OCI-LY1 (cell line): ENCODE results near the gene LCE2A.

Source experiments
- H2AFZ ChIP-seq: fragments of 200-600 bp; sonication (generic), shearing (Covaris generic); 2 replicates; pipeline ENCODE4 v1.6.0; 2014; ENCODE audit warnings: antibody characterized with exemption, mild to moderate bottlenecking, low read length
- H3F3A ChIP-seq: fragments of 200-600 bp; sonication (generic), shearing (Covaris generic); 2 replicates; pipeline ENCODE4 v1.6.0; 2014; ENCODE audit warnings: mild to moderate bottlenecking, antibody characterized with exemption, low read length, moderate library complexity; ENCODE audit not compliant: insufficient read depth
- H3K27ac ChIP-seq: fragments of 200-600 bp; sonication (generic); 2 replicates; pipeline ENCODE4 v1.5.1; 2014; ENCODE audit warnings: low read length, mixed run types, mild to moderate bottlenecking, low read depth; ENCODE audit not compliant: poor library complexity, severe bottlenecking
- H3K27me3 ChIP-seq: fragments of 200-600 bp; sonication (generic); 2 replicates; pipeline ENCODE4 v1.6.0; 2014; ENCODE audit warnings: antibody characterized with exemption, mild to moderate bottlenecking, low read length, moderate library complexity; ENCODE audit not compliant: insufficient read depth
- H3K36me3 ChIP-seq: fragments of 200-600 bp; sonication (generic); 2 replicates; pipeline ENCODE4 v1.6.1; 2014; ENCODE audit warnings: mild to moderate bottlenecking, antibody characterized with exemption, low read length, moderate library complexity, mixed read lengths; ENCODE audit not compliant: insufficient read depth
- H3K4me1 ChIP-seq: fragments of 200-600 bp; sonication (generic); 2 replicates; pipeline ENCODE4 v1.5.1; 2014; ENCODE audit warnings: mild to moderate bottlenecking, low read length, moderate library complexity; ENCODE audit not compliant: insufficient read depth, severe bottlenecking
- H3K4me2 ChIP-seq: fragments of 200-600 bp; sonication (generic), shearing (Covaris generic); 2 replicates; pipeline ENCODE4 v1.6.1; 2014; ENCODE audit warnings: low read length
- H3K4me3 ChIP-seq: fragments of 200-600 bp; sonication (generic); 2 replicates; pipeline ENCODE4 v1.5.1; 2014; ENCODE audit warnings: low read length, low read depth, mild to moderate bottlenecking, mixed read lengths; ENCODE audit not compliant: poor library complexity, severe bottlenecking
- H3K79me2 ChIP-seq: fragments of 200-600 bp; shearing (Covaris generic); 2 replicates; pipeline ENCODE4 v1.6.1; 2016; ENCODE audit warnings: mixed run types, low read length, mixed read lengths; ENCODE audit not compliant: insufficient read depth
- H3K9ac ChIP-seq: fragments of 200-600 bp; sonication (generic), shearing (Covaris generic); 2 replicates; pipeline ENCODE4 v1.6.1; 2014; ENCODE audit warnings: mild to moderate bottlenecking, low read length, mixed read lengths
- H3K9me2 ChIP-seq: fragments of 200-600 bp; sonication (generic), shearing (Covaris generic); 2 replicates; pipeline ENCODE4 v1.6.1; 2014; ENCODE audit warnings: low read depth, mild to moderate bottlenecking, low read length, mixed read lengths
- H3K9me3 ChIP-seq: fragments of 200-600 bp; shearing (Covaris generic); 2 replicates; pipeline ENCODE4 v1.6.1; 2014; ENCODE audit warnings: low read length, mixed read lengths
- H4K20me1 ChIP-seq: fragments of 200-600 bp; sonication (generic), shearing (Covaris generic); 2 replicates; pipeline ENCODE4 v1.6.0; 2016; ENCODE audit warnings: mild to moderate bottlenecking, low read length; ENCODE audit not compliant: insufficient read depth
- EZH2 ChIP-seq: fragments of 200-600 bp; sonication (generic), shearing (Covaris generic); IDR thresholded peaks from 2 replicates; pipeline ENCODE4 v1.8.0; 2017; ENCODE audit warnings: borderline replicate concordance, mixed run types, mild to moderate bottlenecking, antibody characterized with exemption, low read length, moderate library complexity, mixed read lengths
- TF ChIP-seq, protein P1 (sequence below): fragments of 200-600 bp; sonication (generic), shearing (Covaris generic); IDR thresholded peaks from 2 replicates; pipeline ENCODE4 v1.5.1; 2017; ENCODE audit warnings: mild to moderate bottlenecking, antibody characterized with exemption, low read length, moderate library complexity, mixed read lengths

LCE2A gene

DNA sequence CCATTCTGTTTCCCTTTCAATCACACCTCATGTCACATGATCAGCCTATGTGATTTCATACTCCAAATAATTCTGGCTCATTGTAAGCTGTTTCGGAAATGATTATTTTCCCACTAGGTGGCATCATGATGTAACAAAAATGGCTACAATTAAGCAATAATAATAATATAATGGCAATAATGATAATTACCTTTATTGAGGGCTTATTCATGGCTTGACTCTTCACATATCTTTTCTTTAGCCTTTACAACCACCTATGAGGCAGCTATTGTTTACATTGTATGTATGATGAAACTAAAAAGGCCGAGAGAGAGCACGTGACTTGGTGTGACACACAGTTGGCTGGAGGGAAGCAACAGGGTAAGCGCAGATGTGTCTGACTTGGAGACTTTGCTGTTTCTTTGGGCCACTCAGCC is 47.2 kb downstream of the LCE2A start:
- H3K4me1 ChIP-seq: no peaks in the 10 kb centered on the region
- no peak overlapping the region for H3K27ac ChIP-seq
- no peaks in the 10 kb centered on the region for H3K9me2 ChIP-seq
- TF ChIP-seq EZH2: no peak
- TF ChIP-seq, protein P1, sequence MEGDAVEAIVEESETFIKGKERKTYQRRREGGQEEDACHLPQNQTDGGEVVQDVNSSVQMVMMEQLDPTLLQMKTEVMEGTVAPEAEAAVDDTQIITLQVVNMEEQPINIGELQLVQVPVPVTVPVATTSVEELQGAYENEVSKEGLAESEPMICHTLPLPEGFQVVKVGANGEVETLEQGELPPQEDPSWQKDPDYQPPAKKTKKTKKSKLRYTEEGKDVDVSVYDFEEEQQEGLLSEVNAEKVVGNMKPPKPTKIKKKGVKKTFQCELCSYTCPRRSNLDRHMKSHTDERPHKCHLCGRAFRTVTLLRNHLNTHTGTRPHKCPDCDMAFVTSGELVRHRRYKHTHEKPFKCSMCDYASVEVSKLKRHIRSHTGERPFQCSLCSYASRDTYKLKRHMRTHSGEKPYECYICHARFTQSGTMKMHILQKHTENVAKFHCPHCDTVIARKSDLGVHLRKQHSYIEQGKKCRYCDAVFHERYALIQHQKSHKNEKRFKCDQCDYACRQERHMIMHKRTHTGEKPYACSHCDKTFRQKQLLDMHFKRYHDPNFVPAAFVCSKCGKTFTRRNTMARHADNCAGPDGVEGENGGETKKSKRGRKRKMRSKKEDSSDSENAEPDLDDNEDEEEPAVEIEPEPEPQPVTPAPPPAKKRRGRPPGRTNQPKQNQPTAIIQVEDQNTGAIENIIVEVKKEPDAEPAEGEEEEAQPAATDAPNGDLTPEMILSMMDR: peak; percentile 31; the same call in 1 of the 2 replicates
- no peak overlapping the region for H3K4me2 ChIP-seq
- H3K36me3 ChIP-seq: no peaks in the 10 kb centered on the region
- H3K4me3 ChIP-seq: no peak overlapping the region
- no peaks in the 10 kb centered on the region for H3K79me2 ChIP-seq
- no peak overlapping the region for H3K9ac ChIP-seq
- H3K9me3 ChIP-seq: no peaks in the 10 kb centered on the region
- no peaks in the 10 kb centered on the region for H3F3A ChIP-seq
- no peak overlapping the region for H2AFZ ChIP-seq
- H3K27me3 ChIP-seq: no peaks in the 10 kb centered on the region
- no peaks in the 10 kb centered on the region for H4K20me1 ChIP-seq

DNA sequence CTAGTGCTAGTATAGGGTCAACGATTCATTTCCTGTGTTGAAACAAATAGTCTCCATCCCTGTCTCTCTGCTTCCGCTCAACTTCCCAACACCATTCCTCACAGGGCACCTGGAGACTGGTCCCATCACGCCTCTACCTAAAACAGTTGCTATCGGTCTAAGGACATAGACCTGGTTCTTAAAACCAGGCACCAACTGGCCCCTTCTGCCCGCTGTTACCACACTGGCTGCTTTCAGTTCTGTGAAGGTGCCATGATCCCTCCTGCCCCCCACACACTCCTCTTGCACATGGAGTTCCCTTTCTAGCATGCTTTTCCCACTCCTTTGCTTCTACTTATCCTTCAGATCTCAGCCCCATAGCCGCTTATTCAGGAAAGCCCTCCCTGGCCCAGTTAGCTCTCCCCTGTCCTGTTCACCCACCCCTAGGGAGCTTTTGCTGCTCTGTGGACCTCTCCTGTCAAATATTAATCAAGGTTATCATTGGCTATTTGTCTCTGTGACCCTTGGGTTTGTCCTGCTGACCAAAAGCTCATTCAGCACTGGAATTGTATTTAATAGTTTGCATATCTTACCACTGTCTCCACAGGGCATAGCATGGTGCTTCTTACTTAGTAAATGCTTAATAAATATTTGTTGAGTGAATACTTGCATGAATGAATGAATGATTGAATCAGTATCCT is 47.8 kb downstream of the LCE2A start:
- no peaks in the 10 kb centered on the region for H3K36me3 ChIP-seq
- no peaks in the 10 kb centered on the region for H3F3A ChIP-seq
- no peak overlapping the region for H3K4me3 ChIP-seq
- no peak overlapping the region for H3K9ac ChIP-seq
- H3K27me3 ChIP-seq: no peaks in the 10 kb centered on the region
- H3K79me2 ChIP-seq: no peaks in the 10 kb centered on the region
- TF ChIP-seq EZH2: no peak
- TF ChIP-seq, protein P1: no peak
- no peaks in the 10 kb centered on the region for H3K9me3 ChIP-seq
- no peak overlapping the region for H3K27ac ChIP-seq
- H3K4me1 ChIP-seq: no peaks in the 10 kb centered on the region
- H2AFZ ChIP-seq: no peak overlapping the region
- no peak overlapping the region for H3K4me2 ChIP-seq
- H3K9me2 ChIP-seq: no peaks in the 10 kb centered on the region
- H4K20me1 ChIP-seq: no peaks in the 10 kb centered on the region

DNA sequence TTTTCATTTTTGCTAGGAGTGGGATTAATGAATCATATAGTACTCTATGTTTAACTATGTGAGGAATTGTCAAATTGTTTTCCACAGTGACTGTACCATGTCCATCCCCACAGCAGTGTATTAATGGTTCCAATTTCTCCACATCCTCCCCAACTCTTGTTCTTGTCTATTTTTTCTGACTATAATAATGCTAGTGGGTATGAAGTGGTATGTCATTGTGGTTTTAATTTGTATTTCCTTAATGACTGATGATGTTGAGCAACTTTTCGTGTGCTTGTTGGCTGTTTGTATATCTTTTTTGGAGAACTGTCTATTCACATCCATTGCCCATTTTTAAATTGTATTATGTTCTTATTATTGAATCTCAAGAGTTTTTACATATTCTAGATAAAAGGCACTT is 49.7 kb downstream of the LCE2A start:
- TF ChIP-seq EZH2: no peak
- TF ChIP-seq, protein P1: no peak
- no peaks in the 10 kb centered on the region for H3F3A ChIP-seq
- no peak overlapping the region for H3K4me2 ChIP-seq
- no peak overlapping the region for H3K4me3 ChIP-seq
- H3K9me3 ChIP-seq: no peaks in the 10 kb centered on the region
- H3K9ac ChIP-seq: no peak overlapping the region
- H3K27me3 ChIP-seq: no peaks in the 10 kb centered on the region
- H3K4me1 ChIP-seq: no peaks in the 10 kb centered on the region
- H4K20me1 ChIP-seq: no peaks in the 10 kb centered on the region
- H3K79me2 ChIP-seq: no peaks in the 10 kb centered on the region
- no peak overlapping the region for H3K27ac ChIP-seq
- H3K36me3 ChIP-seq: no peaks in the 10 kb centered on the region
- H3K9me2 ChIP-seq: no peaks in the 10 kb centered on the region
- H2AFZ ChIP-seq: no peak overlapping the region
